ENCODE results near the gene PIP5K1C.

- TF ChIP-seq REST (IDR thresholded peaks at IDR 0.05; ENCODE audit: insufficient read depth in 1 of 2, low read depth in 2 of 2, low read length in 2 of 2) (no peak), SIN3A (IDR thresholded peaks at IDR 0.05; ENCODE audit: borderline replicate concordance, insufficient read depth, low read length) (no peak)
Measured at GRCh38 chr19:3618811-3619630, 81.2 kb downstream of the PIP5K1C start.

All from PFSK-1 (cell line).